Activated CD4-positive, alpha-beta T cell treated with anti-CD3 and anti-CD28 coated beads for 24 hours (primary cell): ENCODE measurements around the gene MMAB.

Experiments
- DNase-seq, 2 donors: peaks; one replicate each; pipeline ENCODE4 v3.0.0-alpha.2; 2020; ENCODE audit warnings: low read depth in 2 of 2

MMAB gene

GRCh38 chr12:109560867-109561710 lies 12.2 kb downstream of the MMAB start:
- no peak for DNase-seq

- DNase-seq, result no peak
Measured at GRCh38 chr12:109559601-109560000, 13.7 kb downstream of the MMAB start.

GRCh38 chr12:109559200-109559505 lies 14.2 kb downstream of the MMAB start:
- no peak for DNase-seq

GRCh38 chr12:109558374-109559199 lies 14.7 kb downstream of the MMAB start:
- DNase-seq, result no peak

- no peak for DNase-seq
Measured at GRCh38 chr12:109557805-109558204, 15.5 kb downstream of the MMAB start.

GRCh38 chr12:109557200-109557599 lies 16.1 kb downstream of the MMAB start:
- DNase-seq, result no peak

- DNase-seq, result no peak
Measured at GRCh38 chr12:109555431-109556315, 17.6 kb downstream of the MMAB start.

GRCh38 chr12:109554761-109555160 lies 18.5 kb downstream of the MMAB start:
- DNase-seq, result no peak

- DNase-seq, result no peak
Measured at GRCh38 chr12:109553906-109554500, 19.3 kb downstream of the MMAB start.

GRCh38 chr12:109553483-109553882 lies 19.8 kb downstream of the MMAB start:
- no peak for DNase-seq

- no peak for DNase-seq
Measured at GRCh38 chr12:109552971-109553370, 20.3 kb downstream of the MMAB start.

GRCh38 chr12:109551108-109551507 lies 22.2 kb downstream of the MMAB start:
- no peak for DNase-seq

GRCh38 chr12:109550281-109550680 lies 23.0 kb downstream of the MMAB start:
- no peak for DNase-seq

- DNase-seq, result no peak
Measured at GRCh38 chr12:109549613-109550270, 23.6 kb downstream of the MMAB start.

GRCh38 chr12:109548258-109548657 lies 25.0 kb downstream of the MMAB start:
- no peak for DNase-seq

- no peak for DNase-seq
Measured at GRCh38 chr12:109547286-109547685, 26.0 kb downstream of the MMAB start.

- DNase-seq, result no peak
Measured at GRCh38 chr12:109545826-109546225, 27.5 kb downstream of the MMAB start.

GRCh38 chr12:109544955-109545531 lies 28.3 kb downstream of the MMAB start:
- DNase-seq, result no peak

- no peak for DNase-seq
Measured at GRCh38 chr12:109542876-109543275, 30.4 kb downstream of the MMAB start.

GRCh38 chr12:109542014-109542413 lies 31.3 kb downstream of the MMAB start:
- DNase-seq, result no peak

GRCh38 chr12:109541413-109541726 lies 31.9 kb downstream of the MMAB start:
- DNase-seq, result no peak
